GM10248 (cell line): ENCODE data around the gene GALNT14.

ENCODE experiments used
- CTCF ChIA-PET: fragments of 300-600 bp; sonication (Branson Sonifier 250); formaldehyde crosslinking; extraction: SDS; loops from one replicate; lab custom pipeline; 2021; ENCODE audit warnings: antibody characterized with exemption; lab: Yijun Ruan, JAX
- POLR2A ChIA-PET: fragments of 350-650 bp; sonication (Branson Sonifier 250); formaldehyde crosslinking; extraction: SDS; loops from one replicate; lab custom pipeline; 2020; ENCODE audit warnings: antibody characterized with exemption; lab: Yijun Ruan, JAX
- DNase-seq: peaks from one replicate; pipeline ENCODE4 v3.0.0; 2012; ENCODE audit errors: extremely low spot score
- TF ChIP-seq, protein P1 (sequence below): IDR thresholded peaks from 2 replicates; pipeline ENCODE4 v1.5.1; 2012; ENCODE audit warnings: mild to moderate bottlenecking, low read depth; ENCODE audit errors: extremely low read depth, missing control alignments, control extremely low read depth

The GALNT14 gene

GRCh38 chr2:31008561-31009114 is 129.6 kb downstream of the GALNT14 start:
- TF ChIP-seq, protein P1, sequence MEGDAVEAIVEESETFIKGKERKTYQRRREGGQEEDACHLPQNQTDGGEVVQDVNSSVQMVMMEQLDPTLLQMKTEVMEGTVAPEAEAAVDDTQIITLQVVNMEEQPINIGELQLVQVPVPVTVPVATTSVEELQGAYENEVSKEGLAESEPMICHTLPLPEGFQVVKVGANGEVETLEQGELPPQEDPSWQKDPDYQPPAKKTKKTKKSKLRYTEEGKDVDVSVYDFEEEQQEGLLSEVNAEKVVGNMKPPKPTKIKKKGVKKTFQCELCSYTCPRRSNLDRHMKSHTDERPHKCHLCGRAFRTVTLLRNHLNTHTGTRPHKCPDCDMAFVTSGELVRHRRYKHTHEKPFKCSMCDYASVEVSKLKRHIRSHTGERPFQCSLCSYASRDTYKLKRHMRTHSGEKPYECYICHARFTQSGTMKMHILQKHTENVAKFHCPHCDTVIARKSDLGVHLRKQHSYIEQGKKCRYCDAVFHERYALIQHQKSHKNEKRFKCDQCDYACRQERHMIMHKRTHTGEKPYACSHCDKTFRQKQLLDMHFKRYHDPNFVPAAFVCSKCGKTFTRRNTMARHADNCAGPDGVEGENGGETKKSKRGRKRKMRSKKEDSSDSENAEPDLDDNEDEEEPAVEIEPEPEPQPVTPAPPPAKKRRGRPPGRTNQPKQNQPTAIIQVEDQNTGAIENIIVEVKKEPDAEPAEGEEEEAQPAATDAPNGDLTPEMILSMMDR, result no peak
- POLR2A ChIA-PET, result no interaction called here
- no peak for DNase-seq
- CTCF ChIA-PET, result no interaction called here

GRCh38 chr2:31004257-31004656 is 134.0 kb downstream of the GALNT14 start:
- POLR2A ChIA-PET, result no interaction called here
- TF ChIP-seq, protein P1, result no peak
- no peak for DNase-seq
- CTCF ChIA-PET, result interaction anchor here (1.2 to 1.5 kb wide), 2 partner anchors 14 to 24 kb away, joined by 3 to 4 read pairs; no protein-coding TSS in a partner anchor

- DNase-seq, result no peak
- POLR2A ChIA-PET, result no interaction called here
- CTCF ChIA-PET, result interaction anchor here (1.5 kb wide), 1 partner anchor 14 kb away, joined by 4 read pairs; no protein-coding TSS in a partner anchor
- TF ChIP-seq, protein P1, result no peak
Observed at GRCh38 chr2:31003749-31004148, 134.5 kb downstream of the GALNT14 start.

GRCh38 chr2:31002537-31003150 is 135.6 kb downstream of the GALNT14 start:
- POLR2A ChIA-PET, result no interaction called here
- TF ChIP-seq, protein P1, result no peak
- no peak for DNase-seq
- CTCF ChIA-PET, result interaction anchor here (0.7 kb wide), 1 partner anchor 11 kb away, joined by 3 read pairs; no protein-coding TSS in a partner anchor

GRCh38 chr2:31000970-31001369 is 137.3 kb downstream of the GALNT14 start:
- TF ChIP-seq, protein P1, result no peak
- no peak for DNase-seq
- CTCF ChIA-PET, result interaction anchor here (1.9 kb wide), 1 partner anchor 9 kb away, joined by 4 read pairs; no protein-coding TSS in a partner anchor
- POLR2A ChIA-PET, result no interaction called here

- ChIA-PET POLR2A (no interaction called here), CTCF (interaction anchor here (0.9 to 1.7 kb wide), 4 partner anchors 12 to 36 kb away, joined by 3 to 4 read pairs (median 4); no protein-coding TSS in a partner anchor)
- no peak for DNase-seq
- TF ChIP-seq, protein P1, result no peak
Observed at GRCh38 chr2:30998672-30999071, 139.6 kb downstream of the GALNT14 start.
